ENCODE data around the gene LGALS7B.
"Not testable (repeated sequence)": the region's sequence is repeated elsewhere in the genome, so short reads cannot be mapped to it uniquely, and the experiment has no call there.

LGALS7B gene

GRCh38 chr19:38788478-38789243 lies at the start of gene LGALS7B:
LGALS7B (plus strand) TSS chr19:38789200; CDS start chr19:38789227, 27 bp downstream.
- no peak for DNase-seq (ENCODE audit: low spot score)

- no peak for DNase-seq (ENCODE audit: low spot score)
Observed at GRCh38 chr19:38739440-38740256, 49.4 kb upstream of the LGALS7B start.

- no peak for DNase-seq (ENCODE audit: low spot score)
Observed at GRCh38 chr19:38740257-38740592, 48.8 kb upstream of the LGALS7B start.

GRCh38 chr19:38740932-38741331 lies 48.1 kb upstream of the LGALS7B start:
- DNase-seq (ENCODE audit: low spot score): no peak

GRCh38 chr19:38741670-38742069 lies 47.3 kb upstream of the LGALS7B start:
- no peak for DNase-seq (ENCODE audit: low spot score)

- DNase-seq (ENCODE audit: low spot score): no peak
Observed at GRCh38 chr19:38742296-38742695, 46.7 kb upstream of the LGALS7B start.

- DNase-seq (ENCODE audit: low spot score): no peak
Observed at GRCh38 chr19:38742906-38743305, 46.1 kb upstream of the LGALS7B start.

GRCh38 chr19:38743394-38744297 lies 45.4 kb upstream of the LGALS7B start:
- no peak for DNase-seq (ENCODE audit: low spot score)

- DNase-seq (ENCODE audit: low spot score): no peak
Observed at GRCh38 chr19:38744298-38744681, 44.7 kb upstream of the LGALS7B start, which contains the start of gene CAPN12. CAPN12 (minus strand) TSS chr19:38744474; CDS start chr19:38744165, 309 bp downstream.

- no peak for DNase-seq (ENCODE audit: low spot score)
Observed at GRCh38 chr19:38744874-38745273, 44.1 kb upstream of the LGALS7B start.

- no peak for DNase-seq (ENCODE audit: low spot score)
Observed at GRCh38 chr19:38745316-38745715, 43.7 kb upstream of the LGALS7B start.

GRCh38 chr19:38753783-38754182 lies 35.2 kb upstream of the LGALS7B start:
- not testable (repeated sequence) for DNase-seq (ENCODE audit: low spot score)

- DNase-seq (ENCODE audit: low spot score): not testable (repeated sequence)
Observed at GRCh38 chr19:38754196-38754595, 34.8 kb upstream of the LGALS7B start.

- no peak for DNase-seq (ENCODE audit: low spot score)
Observed at GRCh38 chr19:38759590-38760003, 29.4 kb upstream of the LGALS7B start.

- not testable (repeated sequence) for DNase-seq (ENCODE audit: low spot score)
Observed at GRCh38 chr19:38760805-38761517, 28.0 kb upstream of the LGALS7B start.

GRCh38 chr19:38761884-38762389 lies 27.1 kb upstream of the LGALS7B start:
- DNase-seq (ENCODE audit: low spot score): not testable (repeated sequence)

GRCh38 chr19:38763795-38764220 lies 25.2 kb upstream of the LGALS7B start:
- DNase-seq (ENCODE audit: low spot score): no peak

GRCh38 chr19:38765214-38765613 lies 23.8 kb upstream of the LGALS7B start:
- no peak for DNase-seq (ENCODE audit: low spot score)

GRCh38 chr19:38766276-38767047 lies 22.5 kb upstream of the LGALS7B start:
- DNase-seq (ENCODE audit: low spot score): no peak

- peak; percentile 84 for DNase-seq (ENCODE audit: low spot score)
Observed at GRCh38 chr19:38769635-38770211, 19.3 kb upstream of the LGALS7B start.
